HG03442 (cell line): Measurements from ENCODE around the gene PPP2R2B.

ENCODE experiments used
- ATAC-seq: cut with Tn5 transposase; IDR thresholded peaks from one replicate; pipeline ENCODE4 v1.9.1; 2021; ENCODE audit warnings: mild to moderate bottlenecking, moderate library complexity; ENCODE audit not compliant: unreplicated experiment

PPP2R2B gene

DNA sequence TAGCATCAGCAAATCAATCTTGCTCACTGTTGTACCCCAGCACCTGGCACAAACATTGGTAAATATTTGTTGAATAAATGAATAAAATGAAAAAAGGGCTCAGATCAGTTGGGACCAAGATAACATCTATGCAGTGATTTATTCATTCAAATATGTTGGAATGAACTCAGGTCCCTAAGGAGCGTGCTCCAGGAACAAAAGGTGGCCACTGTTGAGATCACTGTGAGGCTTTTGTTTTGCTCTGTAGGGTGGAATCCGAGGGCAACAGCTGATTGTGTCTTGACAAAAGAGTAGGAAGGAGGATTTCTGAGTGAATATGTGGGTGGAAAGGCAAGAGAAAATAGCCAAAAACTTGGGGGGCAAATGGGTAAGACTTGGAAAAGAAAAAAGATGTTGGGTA is 89.7 kb downstream of the PPP2R2B start:
- ATAC-seq = no peak

DNA sequence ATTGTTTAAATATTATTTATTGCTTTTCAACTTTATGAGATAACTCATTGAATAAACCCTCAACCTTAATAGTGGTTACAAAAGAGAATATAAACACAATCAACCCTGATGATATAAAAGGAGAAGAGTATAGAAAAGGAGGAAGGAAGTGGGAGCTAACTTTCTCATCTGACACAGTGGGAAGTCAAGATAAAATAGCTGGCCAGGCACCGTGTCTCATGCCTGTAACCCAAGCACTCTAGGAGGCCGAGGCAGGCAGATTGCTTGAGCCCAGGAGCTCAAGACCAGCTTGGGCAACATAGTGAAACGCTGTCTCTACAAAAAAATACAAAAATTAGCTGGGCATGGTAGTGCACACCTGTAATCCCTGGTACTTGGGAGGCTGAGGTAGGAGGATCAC is 93.5 kb downstream of the PPP2R2B start:
- ATAC-seq = no peak

DNA sequence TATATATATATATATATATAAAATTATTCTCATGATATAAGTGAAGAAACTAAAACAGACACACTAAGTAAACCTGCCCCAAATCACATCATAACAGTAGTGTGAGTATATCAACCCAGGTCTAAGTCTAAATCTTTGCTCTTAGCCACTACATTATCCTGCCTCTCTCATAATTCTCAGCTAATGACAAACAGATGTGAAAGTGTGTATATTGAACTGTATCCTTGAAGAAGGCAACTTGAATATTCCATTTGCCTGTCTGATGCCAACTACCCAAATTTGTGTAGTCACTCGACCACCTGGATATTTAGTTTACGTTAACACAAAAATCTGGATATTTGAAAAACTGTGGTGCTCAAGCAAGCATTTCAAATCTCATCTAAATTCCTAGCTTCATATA is 97.4 kb downstream of the PPP2R2B start:
- ATAC-seq = no peak

DNA sequence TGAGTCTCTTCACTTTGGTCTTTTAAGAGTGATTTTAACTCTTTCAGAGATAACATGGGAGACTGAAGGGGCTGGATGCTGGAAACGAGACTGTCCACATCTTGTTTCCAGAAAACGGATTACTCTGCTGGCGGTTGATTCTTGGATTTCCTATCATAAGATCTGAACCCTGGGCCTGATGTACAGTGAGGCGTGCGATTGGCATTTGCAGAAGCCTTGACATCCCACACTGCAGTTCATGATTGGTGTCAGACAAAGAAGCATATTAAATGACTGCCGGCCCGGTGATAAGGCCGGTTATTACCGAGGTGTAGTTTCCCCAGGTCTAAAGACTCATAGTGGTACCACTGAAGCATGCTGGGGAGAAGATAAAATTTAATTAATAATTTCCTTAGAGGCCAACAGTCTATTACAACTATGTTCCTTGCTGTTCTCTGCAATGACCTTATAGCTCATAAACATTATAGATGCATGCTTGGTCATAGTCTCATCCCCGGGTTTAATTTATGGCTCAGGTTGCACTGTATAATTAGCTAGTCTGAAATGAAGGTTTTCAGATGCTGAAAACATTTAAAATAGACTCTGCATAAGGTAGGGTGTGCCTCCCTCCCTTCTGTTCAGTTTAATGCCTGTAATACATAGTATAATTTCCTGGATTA is 99.2 kb downstream of the PPP2R2B start:
- no peak for ATAC-seq

DNA sequence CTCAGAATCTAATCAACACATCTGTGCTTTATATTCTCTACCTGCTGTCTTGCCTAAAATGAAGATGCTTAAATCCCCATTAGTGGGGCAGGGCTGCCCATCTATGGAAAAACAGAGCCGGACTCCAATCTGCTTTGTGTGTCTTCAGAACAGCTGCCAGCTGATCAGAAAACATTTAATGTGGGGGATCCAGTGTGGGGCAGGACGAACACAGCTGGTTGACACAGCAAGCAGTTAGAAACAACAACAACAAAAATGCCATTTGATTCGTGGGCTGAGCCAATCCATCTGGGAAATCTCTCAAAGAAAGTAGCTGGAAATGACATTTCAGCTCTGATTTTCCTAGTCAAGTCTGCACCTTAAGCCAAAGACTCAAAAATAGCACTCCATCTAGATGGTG is 99.8 kb downstream of the PPP2R2B start:
- no peak for ATAC-seq

DNA sequence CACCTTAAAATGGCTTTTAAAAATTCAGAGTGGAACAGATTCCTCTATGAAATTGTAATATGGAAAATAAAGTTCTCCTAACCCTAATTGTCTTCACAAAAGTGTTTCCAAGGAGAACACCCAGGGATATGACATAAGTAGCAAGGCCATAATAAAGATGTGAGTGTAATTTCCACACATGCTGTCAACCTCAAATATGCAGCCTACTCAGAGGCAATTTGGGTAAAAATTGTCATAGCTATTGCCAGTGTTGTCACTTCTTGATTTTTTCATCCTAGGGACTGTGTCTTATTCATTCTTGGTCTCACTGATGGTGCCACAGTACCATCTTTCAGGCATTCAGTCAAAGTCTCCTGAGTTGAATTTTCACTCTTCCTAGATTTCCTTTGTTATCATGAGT is 100.3 kb downstream of the PPP2R2B start:
- no peak for ATAC-seq

DNA sequence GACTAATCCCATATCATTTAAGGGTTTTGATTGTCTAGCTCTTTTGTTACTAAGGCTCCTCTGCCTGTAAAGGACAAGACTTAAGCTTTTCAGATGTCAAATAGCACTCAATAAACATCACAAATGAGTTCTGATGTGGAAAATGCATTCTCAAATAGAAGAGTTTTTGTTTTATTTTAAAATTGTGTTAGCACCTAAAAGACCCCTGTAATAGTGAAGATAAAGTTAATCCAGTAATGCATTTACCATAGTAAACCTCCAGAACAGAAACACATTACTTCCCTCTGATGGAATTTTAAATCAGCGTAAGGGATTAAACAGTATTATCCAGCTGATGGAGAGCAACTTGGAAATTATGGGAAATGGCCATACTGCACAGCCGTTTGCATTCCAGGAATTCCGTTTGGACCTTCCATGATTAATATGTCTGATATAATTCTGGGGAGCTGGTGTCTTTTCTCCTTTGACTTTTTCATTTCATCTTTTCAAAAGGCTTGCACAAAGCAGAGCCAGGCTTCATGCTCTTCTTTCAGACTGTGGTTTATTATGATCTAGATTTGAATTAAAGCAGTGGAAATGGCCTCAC is 105.6 kb downstream of the PPP2R2B start:
- no peak for ATAC-seq

DNA sequence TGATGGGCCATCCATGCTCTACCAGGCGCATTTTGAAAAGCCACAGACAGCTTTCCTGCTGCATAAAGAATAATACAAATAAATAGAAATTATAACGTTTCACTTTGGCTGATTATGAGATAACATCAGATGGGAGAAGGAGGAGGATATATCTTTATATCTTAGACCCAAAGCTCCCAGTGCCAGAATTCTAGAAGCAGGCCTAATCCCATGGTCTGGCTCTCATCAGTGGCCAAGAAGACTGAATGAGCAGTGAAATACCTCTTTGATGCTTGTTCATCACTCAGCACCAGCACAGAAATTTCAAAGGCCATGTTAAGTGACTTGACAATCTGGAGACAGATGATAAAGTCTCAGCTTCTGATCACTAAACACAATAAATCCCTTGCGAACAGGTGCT is 107.6 kb downstream of the PPP2R2B start:
- ATAC-seq = no peak

DNA sequence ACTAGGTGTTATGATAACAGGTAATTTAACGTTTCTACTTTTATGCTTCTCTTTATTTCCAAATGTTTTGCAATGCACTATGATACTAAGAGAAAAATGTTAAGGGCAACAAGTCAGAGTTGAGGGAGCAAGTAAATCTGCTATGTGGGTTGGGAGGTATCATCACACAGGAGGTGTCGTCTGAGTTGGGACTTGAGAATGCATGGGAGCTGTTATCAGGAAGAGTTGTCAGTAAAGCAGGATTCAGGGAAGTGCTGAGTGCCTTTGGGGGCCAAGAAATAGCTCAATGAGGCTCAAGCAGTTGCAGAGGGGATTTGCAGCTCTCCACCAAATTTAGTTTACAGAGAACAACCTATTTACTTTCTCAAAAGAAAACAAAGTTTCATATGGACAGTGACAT is 108.0 kb downstream of the PPP2R2B start:
- ATAC-seq = no peak

DNA sequence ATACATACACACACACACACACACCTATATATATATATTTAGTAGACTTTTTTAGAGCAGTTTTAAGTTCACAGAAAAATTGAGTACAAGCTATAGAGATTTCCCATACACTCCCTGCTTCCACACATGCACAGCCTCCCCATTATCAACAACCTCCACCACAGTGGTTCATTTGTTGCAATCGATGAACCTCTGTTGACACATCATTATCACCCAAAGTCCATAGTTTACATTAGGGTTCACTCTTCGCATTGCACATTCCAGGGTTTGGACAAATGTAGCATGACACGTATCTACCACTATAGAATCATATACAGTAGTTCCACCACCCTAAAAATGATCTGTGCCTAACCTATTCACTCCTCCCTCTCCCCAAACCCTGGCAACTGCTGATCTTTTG is 111.0 kb downstream of the PPP2R2B start:
- no peak for ATAC-seq

DNA sequence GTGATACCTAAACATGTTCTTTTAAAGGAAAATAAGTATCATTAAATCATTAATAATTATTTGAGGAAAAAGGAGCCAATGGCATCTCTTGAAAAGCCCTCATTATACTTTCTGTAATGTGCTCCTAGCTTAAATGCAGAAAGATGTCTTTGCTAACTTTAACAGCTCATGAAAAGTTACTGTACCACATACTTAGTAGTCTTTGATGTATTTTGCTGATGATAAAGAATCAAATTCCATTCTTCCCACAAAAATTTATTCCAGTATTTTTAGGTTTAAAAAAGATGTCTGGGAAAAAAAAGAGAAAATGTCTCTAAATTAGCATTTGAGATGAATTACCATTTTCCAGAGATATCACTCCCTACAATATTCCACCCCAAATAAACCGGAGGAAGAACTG is 112.5 kb downstream of the PPP2R2B start:
- ATAC-seq = no peak

DNA sequence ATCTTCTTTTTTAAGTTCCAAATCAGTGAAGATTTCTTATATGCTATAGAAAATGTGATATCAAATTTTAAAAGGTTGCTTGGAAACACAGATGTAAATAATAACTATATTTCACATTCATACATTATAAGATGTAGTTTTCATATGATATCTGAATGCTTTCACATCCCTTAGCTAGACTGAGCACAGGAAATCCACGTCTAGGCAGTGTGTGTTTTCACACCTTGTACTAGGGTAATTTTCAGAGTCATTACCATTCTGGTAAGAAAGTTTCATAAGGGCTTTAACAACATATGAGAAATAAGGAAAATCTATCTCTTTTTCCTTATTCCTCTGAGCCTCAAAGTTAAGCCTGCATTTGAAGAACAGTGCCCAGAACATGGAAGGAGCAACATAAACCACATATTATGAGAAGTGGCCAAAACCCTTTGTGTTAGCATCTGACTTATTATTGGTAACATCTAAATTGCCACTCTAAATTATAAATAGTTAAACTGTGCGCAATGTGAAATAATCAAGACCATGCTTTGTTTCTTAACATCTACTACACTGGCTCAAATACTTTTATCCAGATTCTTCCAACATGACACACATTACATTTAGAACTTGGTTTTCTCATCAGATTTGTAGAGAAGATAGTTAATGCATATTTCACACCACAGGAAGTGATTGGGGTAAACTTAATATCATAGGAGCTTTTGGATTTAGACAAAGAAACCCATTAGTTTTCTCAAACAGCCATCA is 113.3 kb downstream of the PPP2R2B start:
- ATAC-seq = no peak

DNA sequence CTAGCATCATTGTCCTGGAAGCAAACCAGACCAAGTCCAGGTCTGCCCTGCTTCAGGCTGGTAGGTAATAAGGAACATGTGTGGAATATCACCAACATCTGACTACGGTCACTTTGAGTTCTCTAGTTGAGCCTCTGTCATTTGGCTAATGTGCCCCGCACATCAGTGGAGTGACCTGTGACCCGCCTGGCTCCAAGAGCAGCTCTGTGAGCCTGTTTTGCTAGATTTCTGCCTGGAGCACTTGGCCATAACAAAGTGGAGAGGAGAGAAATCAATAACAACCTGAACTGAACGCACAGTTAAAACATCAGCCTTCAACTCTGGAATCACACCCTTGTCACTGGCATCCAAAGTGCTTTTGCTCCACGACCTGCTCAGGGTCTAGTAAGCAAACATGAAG is 115.7 kb downstream of the PPP2R2B start:
- no peak for ATAC-seq

DNA sequence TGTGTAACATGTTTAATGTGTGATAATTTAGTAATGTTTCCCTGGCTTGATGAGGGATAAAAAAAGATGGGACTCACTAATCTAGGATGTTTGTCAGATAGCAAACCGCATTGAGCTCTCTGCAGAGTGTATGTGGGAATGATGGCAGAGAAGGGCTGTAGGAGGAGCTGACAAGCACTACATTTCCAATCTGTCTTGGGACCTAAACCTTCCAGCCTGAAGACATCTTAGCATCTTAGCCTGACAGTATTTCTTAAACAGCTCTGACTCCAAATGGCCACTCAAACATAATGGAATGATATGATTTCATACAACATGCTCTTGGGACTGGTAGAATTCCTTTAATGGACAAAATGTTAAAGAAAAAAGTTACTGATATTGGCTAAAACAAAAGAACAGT is 116.7 kb downstream of the PPP2R2B start:
- ATAC-seq = no peak

DNA sequence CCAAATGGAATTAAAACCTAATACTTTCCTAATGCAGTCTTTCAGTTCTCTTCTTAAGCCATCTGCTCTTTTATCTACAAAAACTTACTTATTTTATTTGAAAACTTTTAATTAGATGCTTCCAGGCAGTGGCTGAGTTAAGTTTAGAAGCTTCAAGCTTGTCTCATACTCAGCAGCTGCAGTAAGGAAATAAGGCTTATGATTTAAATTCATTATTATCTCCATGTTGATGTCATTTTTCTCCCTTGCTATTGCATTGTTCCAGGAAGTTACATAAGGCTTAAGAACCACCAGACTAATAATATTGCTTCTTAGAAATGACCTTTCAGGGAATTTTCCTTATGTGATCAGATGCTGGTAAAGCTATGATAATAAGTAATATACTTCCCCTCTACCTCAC is 119.6 kb downstream of the PPP2R2B start:
- no peak for ATAC-seq

DNA sequence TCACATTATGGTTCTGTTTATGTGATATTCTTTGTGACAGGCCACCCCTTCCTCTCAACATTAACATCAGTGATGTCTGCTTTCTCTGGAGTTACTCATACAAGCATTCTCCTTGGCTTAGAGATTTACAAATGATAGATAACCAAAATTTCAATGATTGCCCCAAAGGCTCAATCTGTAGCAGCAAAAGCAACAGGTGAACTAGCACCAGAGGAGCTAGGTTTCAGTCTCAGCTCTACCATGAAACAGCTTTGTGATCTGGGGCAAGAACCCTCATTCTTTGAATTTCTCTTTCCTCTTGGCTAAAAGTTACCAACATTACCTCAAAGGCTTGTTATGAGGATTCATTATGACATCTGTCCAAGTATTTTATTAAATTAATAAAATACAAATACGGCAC is 120.5 kb downstream of the PPP2R2B start:
- no peak for ATAC-seq

DNA sequence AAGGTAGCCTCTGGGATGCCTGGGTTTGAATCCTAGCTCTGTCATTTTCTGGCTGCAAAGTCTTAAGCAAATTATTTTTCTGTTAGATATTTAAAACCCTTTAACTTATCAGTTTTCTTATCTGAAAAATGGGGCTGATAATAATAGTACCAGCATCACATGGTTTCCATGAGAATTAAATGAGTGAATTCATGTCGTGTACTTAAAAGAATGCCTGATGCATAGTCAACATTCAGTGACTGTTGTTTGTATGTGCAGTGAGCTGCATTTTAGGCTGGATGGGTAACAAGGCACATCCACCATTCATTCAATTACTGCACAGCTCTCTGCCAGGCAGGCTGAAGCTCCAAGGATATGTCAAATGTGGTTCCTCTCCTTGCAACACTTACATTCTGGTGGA is 122.0 kb downstream of the PPP2R2B start:
- no peak for ATAC-seq

DNA sequence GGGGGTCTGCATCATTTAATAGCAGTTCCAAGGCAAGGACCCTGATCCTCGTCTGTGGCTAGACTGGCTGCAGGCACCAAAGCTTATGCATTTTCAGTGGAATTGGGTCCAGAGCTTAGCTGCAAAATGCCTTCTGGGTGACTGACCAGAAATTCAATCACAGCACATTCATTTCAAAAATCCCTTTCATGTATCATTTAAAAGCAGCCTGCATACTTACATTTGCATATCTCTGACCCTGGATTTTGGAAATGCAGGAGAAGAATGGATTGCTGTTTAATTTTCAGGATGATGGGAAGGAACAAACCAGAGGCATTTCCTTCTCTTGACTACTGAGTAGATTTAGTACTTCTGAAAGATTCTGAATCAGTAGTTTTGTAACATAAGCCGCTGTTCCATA is 122.8 kb downstream of the PPP2R2B start:
- no peak for ATAC-seq

DNA sequence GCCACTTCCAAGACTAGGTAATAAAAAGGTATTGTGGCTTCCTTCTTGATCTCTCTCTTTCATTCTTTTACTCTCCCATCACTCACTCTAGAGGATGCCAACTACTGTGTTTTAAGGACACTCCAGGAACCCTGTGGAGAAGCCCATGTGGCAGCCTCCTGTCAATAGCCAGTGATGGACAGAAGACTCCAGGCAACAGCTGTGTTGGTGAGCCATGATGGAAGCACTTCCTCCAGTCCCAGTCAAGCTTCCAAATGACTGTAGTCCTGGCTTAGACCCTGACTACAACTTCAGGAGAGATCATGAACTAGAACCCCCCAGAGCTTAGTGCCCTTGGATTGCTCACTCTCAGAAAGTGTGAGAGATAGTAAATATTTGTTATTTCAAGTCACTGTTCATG is 123.9 kb downstream of the PPP2R2B start:
- no peak for ATAC-seq

DNA sequence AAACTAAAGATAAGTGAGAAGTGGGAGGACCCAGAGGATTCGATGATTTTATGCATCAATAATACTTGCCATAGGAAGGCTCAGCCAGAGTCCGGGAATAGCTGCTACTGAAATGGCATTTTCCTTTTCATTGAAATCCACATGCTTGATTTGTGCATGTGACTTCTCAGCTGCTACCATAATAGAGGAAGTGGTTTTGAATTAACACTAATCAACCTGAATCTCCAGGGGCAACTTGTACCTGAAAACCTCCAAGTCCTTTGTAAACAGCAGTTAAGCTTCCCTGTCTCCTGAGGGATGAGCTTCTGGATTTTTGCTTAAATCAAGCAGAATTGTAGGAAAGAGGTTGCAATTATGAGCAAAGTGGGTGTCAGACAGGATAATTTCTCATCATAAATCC is 124.9 kb downstream of the PPP2R2B start:
- ATAC-seq = no peak

DNA sequence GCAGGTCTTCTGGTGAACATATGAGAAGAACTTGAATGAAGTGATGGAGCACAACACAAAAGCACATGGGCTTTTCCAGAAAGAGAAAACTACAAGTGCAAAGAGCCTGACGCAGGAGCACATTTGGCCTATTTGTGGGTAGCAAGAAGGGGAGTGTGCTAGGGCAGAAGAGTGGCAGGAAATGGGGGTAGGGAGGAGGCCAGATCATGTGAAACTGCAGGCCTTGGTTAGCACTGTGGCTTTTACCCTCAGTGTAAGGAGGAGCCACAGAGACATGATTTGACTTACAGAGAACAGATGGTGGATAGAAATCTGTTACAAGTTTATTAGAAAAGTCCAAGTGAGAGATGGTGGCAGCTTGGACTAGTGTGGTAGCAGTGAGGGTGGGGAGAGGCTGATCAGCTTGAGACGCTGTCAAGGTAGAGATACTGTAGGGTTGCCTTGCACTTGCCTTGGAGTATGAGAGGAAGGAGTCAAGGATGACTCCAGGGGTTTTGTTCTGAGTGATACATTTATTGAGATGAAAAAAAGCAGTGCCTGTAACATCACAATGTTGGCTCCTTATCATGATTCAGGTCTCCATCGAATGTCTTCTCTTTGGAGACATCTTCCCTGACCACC is 126.7 kb downstream of the PPP2R2B start:
- ATAC-seq = peak; percentile 100

DNA sequence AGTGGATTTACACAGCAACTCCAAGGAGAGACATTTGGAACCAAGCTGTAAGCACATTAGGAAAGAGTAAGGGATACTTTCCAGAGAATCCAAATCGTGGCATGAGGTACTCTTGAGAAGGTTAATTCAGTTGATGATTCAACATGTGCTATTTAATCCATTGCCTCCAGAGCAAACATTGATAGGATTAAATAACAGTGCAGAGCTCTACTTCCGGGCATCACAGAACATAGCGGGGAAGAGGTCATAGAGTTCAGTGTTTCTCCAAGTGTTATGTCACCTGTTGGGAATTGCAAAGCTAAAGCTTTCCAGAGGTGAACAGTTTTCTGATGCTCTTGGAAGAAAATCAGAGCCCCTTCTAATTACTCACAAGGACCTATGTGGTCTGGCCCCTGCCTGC is 127.5 kb downstream of the PPP2R2B start:
- no peak for ATAC-seq
